Prostate gland (tissue), 2 donors: Measurements from ENCODE around the gene SYT2. TPM values are rescaled to one million over a fixed set of nuclear protein-coding genes. Genes with fewer than 3 reads are reported as not detected.

ENCODE experiments used
- DNase-seq: peaks from one replicate; pipeline ENCODE4 v3.0.0-alpha.2; 2019; ENCODE audit warnings: low spot score
- H3K27ac ChIP-seq, 2 donors: fragments of 200-600 bp; sonication (generic); 2 replicates each; pipeline ENCODE4 v1.5.1; 2017 to 2019
- H3K27me3 ChIP-seq: fragments of 200-600 bp; sonication (generic); replicated peaks from 2 replicates; pipeline ENCODE4 v1.5.1; 2019; ENCODE audit not compliant: insufficient read depth
- H3K36me3 ChIP-seq, 2 donors: fragments of 200-600 bp; sonication (generic); 1 replicate in 1 of 2; 2 replicates in 1 of 2; pipeline versions ENCODE4 v1.5.1 to v1.8.1; 2017 to 2019
- H3K4me1 ChIP-seq: fragments of 200-600 bp; sonication (generic); replicated peaks from 2 replicates; pipeline ENCODE4 v1.5.1; 2019
- H3K4me3 ChIP-seq, 2 donors: fragments of 200-600 bp; sonication (generic); 2 replicates each; pipeline ENCODE4 v1.5.1; 2017 to 2019
- H3K9me3 ChIP-seq: fragments of 200-600 bp; sonication (generic); 2 replicates; pipeline ENCODE4 v1.5.1; 2017
- CTCF ChIP-seq, 4 experiments: fragments of 200-600 bp in 2 of 4; fragments of 450-650 bp in 2 of 4; sonication (generic) in 2 of 4; IDR thresholded peaks; 1 replicate in 3 of 4; 2 replicates in 1 of 4; pipeline ENCODE4 v1.5.1; 2016 to 2019; ENCODE audit warnings: antibody characterized with exemption in 4 of 4, mild to moderate bottlenecking in 2 of 4, moderate library complexity in 2 of 4
- POLR2A ChIP-seq: fragments of 450-650 bp; IDR thresholded peaks from one replicate; pipeline ENCODE4 v1.6.1; 2016; ENCODE audit warnings: antibody characterized with exemption, mild to moderate bottlenecking
- POLR2AphosphoS5 ChIP-seq: sonication (generic); formaldehyde crosslinking; IDR thresholded peaks from one replicate; pipeline ENCODE4 v1.6.1; 2017; ENCODE audit warnings: antibody characterized with exemption
- WGBS: methylation state at CpG from one replicate; pipeline ENCODE4 v1.1.5; 2018; 5-methylcytosine and 5-hydroxymethylcytosine counted together
- intact Hi-C: fragments of 100-400 bp; cut with DNase I; formaldehyde crosslinking; loops from one replicate; pipeline ENCODE4 v1.14.2; 2022
- total RNA-seq, 2 donors: library from RNA; depleted of rRNA; stranded (reverse); fragments of >200 nt; gene quantifications; one replicate each; pipeline ENCODE4 v1.1.0, GENCODE V29; 2016

The SYT2 gene
- total RNA-seq, 2 donors from 2014 or later = 0.09 to 7.1 TPM

GRCh38 chr1:202597090-202597761 lies 113.0 kb downstream of the SYT2 start:
- Histone ChIP-seq H3K27ac (no peak overlapping the region), H3K4me3 (no peak overlapping the region), H3K9me3 (no peaks in the 10 kb centered on the region), H3K27me3 (no peaks in the 10 kb centered on the region), H3K4me1 (no peaks in the 10 kb centered on the region), H3K36me3 (no peaks in the 10 kb centered on the region)
- WGBS = 91% methylated on average over 3 of the region's 3 CpGs
- TF ChIP-seq CTCF (IDR thresholded peaks at IDR 0.05) = no peak
- TF ChIP-seq POLR2AphosphoS5 = no peak
- no peak for DNase-seq
- intact Hi-C loops = no loop called here

- no peak for TF ChIP-seq POLR2AphosphoS5
- no peak for TF ChIP-seq CTCF (IDR thresholded peaks at IDR 0.05)
- TF ChIP-seq POLR2A = no peak
- Histone ChIP-seq H3K36me3 (no peaks in the 10 kb centered on the region), H3K27ac (no peak overlapping the region), H3K9me3 (no peaks in the 10 kb centered on the region), H3K4me3 (no peak overlapping the region), H3K27me3 (no peaks in the 10 kb centered on the region), H3K4me1 (no peaks in the 10 kb centered on the region)
- intact Hi-C loops = no loop called here
- DNase-seq = no peak
- 89% methylated on average over 13 of the region's 13 CpGs for WGBS
Measured at GRCh38 chr1:202596638-202597037, 113.6 kb downstream of the SYT2 start.

GRCh38 chr1:202593845-202594244 lies 116.4 kb downstream of the SYT2 start:
- TF ChIP-seq POLR2AphosphoS5 = peak; percentile 67
- TF ChIP-seq POLR2A = no peak
- TF ChIP-seq CTCF (IDR thresholded peaks at IDR 0.05) = peak in 1 of 4 experiments; percentile 15
- intact Hi-C loops = no loop called here
- Histone ChIP-seq H3K4me3 (no peak overlapping the region), H3K27ac (peak overlapping the region; percentile 7 to 55), H3K36me3 (no peaks in the 10 kb centered on the region), H3K27me3 (no peaks in the 10 kb centered on the region), H3K9me3 (no peaks in the 10 kb centered on the region), H3K4me1 (no peaks in the 10 kb centered on the region)
- peak; percentile 67 for DNase-seq
- WGBS = 61% methylated on average over 4 of the region's 4 CpGs

- no peak overlapping the region for H3K27ac ChIP-seq
Measured at GRCh38 chr1:202592146-202592545, 118.1 kb downstream of the SYT2 start.

More at GRCh38 chr1:202592146-202592545, 118.1 kb downstream of the SYT2 start:
- H3K4me1 ChIP-seq = no peaks in the 10 kb centered on the region
- no peaks in the 10 kb centered on the region for H3K36me3 ChIP-seq
- WGBS = 87% methylated on average over 7 of the region's 7 CpGs
- TF ChIP-seq POLR2A (no peak), CTCF (IDR thresholded peaks at IDR 0.05) (no peak), POLR2AphosphoS5 (no peak)
- no peak overlapping the region for H3K4me3 ChIP-seq
- no peaks in the 10 kb centered on the region for H3K9me3 ChIP-seq
- intact Hi-C loops = no loop called here
- H3K27me3 ChIP-seq = no peaks in the 10 kb centered on the region
- DNase-seq = no peak
